Gastrocnemius medialis (tissue), 4 donors: Measurements from ENCODE around the gene OR5I1.

Experiments used
- CTCF ChIP-seq, 5 experiments: fragments of 450-650 bp in 3 of 5; fragments of 200-600 bp in 2 of 5; sonication (generic) in 2 of 5; IDR thresholded peaks in 4 of 5; conservative IDR thresholded peaks in 1 of 5; 1 replicate in 4 of 5; 2 replicates in 1 of 5; pipeline ENCODE4 v1.5.1; 2016 to 2019; ENCODE audit warnings: antibody characterized with exemption in 5 of 5, mild to moderate bottlenecking in 3 of 5, moderate library complexity in 3 of 5
- POLR2A ChIP-seq, 2 donors: fragments of 450-650 bp; IDR thresholded peaks; one replicate each; pipeline ENCODE4 v1.6.1; 2017; ENCODE audit warnings: antibody characterized with exemption in 2 of 2, mild to moderate bottlenecking in 2 of 2, moderate library complexity in 2 of 2

- TF ChIP-seq CTCF (IDR thresholded peaks at IDR 0.05 in 4 of 5, conservative IDR thresholded peaks at IDR 0.05 in 1 of 5), result no peak
- TF ChIP-seq POLR2A (IDR thresholded peaks at IDR 0.05), result no peak
Observed at GRCh38 chr11:55942785-55943392, 6.7 kb upstream of the OR5I1 start.
